WTC11 (cell line): Measurements from ENCODE around the gene ANK2. TPM values are rescaled to one million over a fixed set of nuclear protein-coding genes. Genes with fewer than 3 reads are reported as not detected.

ENCODE experiments used
- ATAC-seq: fragments of 200-7000 bp; cut with Tn5 transposase; 2 replicates; pipeline ENCODE4 v1.10.0; 2021; ENCODE audit warnings: mild to moderate bottlenecking, moderate library complexity
- CTCF ChIA-PET: fragments of 300-600 bp; sonication (Branson Sonifier 250); formaldehyde crosslinking; loops from one replicate; lab custom pipeline; 2021; ENCODE audit warnings: antibody characterized with exemption; lab: Charles Lee
- POLR2A ChIA-PET: fragments of 350-600 bp; sonication (Branson Sonifier 250); formaldehyde crosslinking; loops from one replicate; lab custom pipeline; 2021; ENCODE audit warnings: antibody characterized with exemption; lab: Charles Lee
- DNase-seq: peaks from one replicate; pipeline ENCODE4 v3.0.0; 2021; ENCODE audit warnings: low spot score
- H3K27ac Mint-ChIP-seq: 2 replicates; pipeline ENCODE4 v1.8.0; 2021; ENCODE audit warnings: mixed read lengths
- H3K27me3 Mint-ChIP-seq: 2 replicates; pipeline ENCODE4 v1.8.0; 2021; ENCODE audit warnings: low read depth, mild to moderate bottlenecking, moderate library complexity, mixed read lengths
- H3K36me3 Mint-ChIP-seq: 2 replicates; pipeline ENCODE4 v1.8.0; 2021; ENCODE audit warnings: mixed read lengths
- H3K4me1 Mint-ChIP-seq: 2 replicates; pipeline ENCODE4 v1.8.0; 2022; ENCODE audit warnings: mixed read lengths
- H3K4me3 Mint-ChIP-seq: 2 replicates; pipeline ENCODE4 v1.8.0; 2021; ENCODE audit warnings: mild to moderate bottlenecking, moderate library complexity, mixed read lengths
- H3K9me3 Mint-ChIP-seq: 2 replicates; pipeline ENCODE4 v1.8.0; 2021; ENCODE audit warnings: mixed read lengths
- ARID4B ChIP-seq: sonication (generic); formaldehyde crosslinking; IDR thresholded peaks from 2 replicates; pipeline ENCODE4 v1.8.0; 2023; ENCODE audit warnings: missing genetic modification reagents, mild to moderate bottlenecking, borderline replicate concordance
- CBFB ChIP-seq: sonication (generic); formaldehyde crosslinking; IDR thresholded peaks from 2 replicates; pipeline ENCODE4 v1.8.1; 2022; ENCODE audit warnings: mild to moderate bottlenecking, low read depth, missing genetic modification reagents
- CREB1 ChIP-seq: sonication (generic); formaldehyde crosslinking; IDR thresholded peaks from 2 replicates; pipeline ENCODE4 v1.8.0; 2023; ENCODE audit warnings: mild to moderate bottlenecking, missing genetic modification reagents
- E2F4 ChIP-seq: sonication (generic); formaldehyde crosslinking; IDR thresholded peaks from 2 replicates; pipeline ENCODE4 v1.8.1; 2022; ENCODE audit warnings: low read depth, mild to moderate bottlenecking, moderate library complexity, missing genetic modification reagents, borderline replicate concordance
- ETV6 ChIP-seq: sonication (generic); formaldehyde crosslinking; IDR thresholded peaks from 2 replicates; pipeline ENCODE4 v1.8.1; 2022; ENCODE audit warnings: mild to moderate bottlenecking, missing genetic modification reagents
- IRF1 ChIP-seq: sonication (generic); formaldehyde crosslinking; IDR thresholded peaks from 2 replicates; pipeline ENCODE4 v1.8.0; 2023; ENCODE audit warnings: missing genetic modification reagents
- IRF2 ChIP-seq: sonication (generic); formaldehyde crosslinking; IDR thresholded peaks from 2 replicates; pipeline ENCODE4 v1.8.0; 2022; ENCODE audit warnings: low read depth, missing genetic modification reagents, borderline replicate concordance
- RELA ChIP-seq: sonication (generic); formaldehyde crosslinking; IDR thresholded peaks from 2 replicates; pipeline ENCODE4 v1.8.1; 2022; ENCODE audit warnings: missing genetic modification reagents, mild to moderate bottlenecking, borderline replicate concordance
- SMAD4 ChIP-seq: sonication (generic); formaldehyde crosslinking; IDR thresholded peaks from 2 replicates; pipeline ENCODE4 v1.8.0; 2022; ENCODE audit warnings: mild to moderate bottlenecking, missing genetic modification reagents
- SOX15 ChIP-seq: fragments of 250-450 bp; sonication (Bioruptor Pico); IDR thresholded peaks from 2 replicates; pipeline ENCODE4 v1.9.0; 2021; ENCODE audit warnings: mild to moderate bottlenecking
- TCF7 ChIP-seq: sonication (generic); formaldehyde crosslinking; IDR thresholded peaks from 2 replicates; pipeline ENCODE4 v1.8.0; 2022; ENCODE audit warnings: mild to moderate bottlenecking, low read depth, missing genetic modification reagents, moderate library complexity
- ZBTB43 ChIP-seq: sonication (generic); formaldehyde crosslinking; IDR thresholded peaks from 2 replicates; pipeline ENCODE4 v1.8.1; 2023; ENCODE audit warnings: mild to moderate bottlenecking, missing genetic modification reagents
- ZNF219 ChIP-seq: sonication (generic); formaldehyde crosslinking; IDR thresholded peaks from 2 replicates; pipeline ENCODE4 v1.8.0; 2023; ENCODE audit warnings: missing genetic modification reagents, mild to moderate bottlenecking, borderline replicate concordance
- ZSCAN18 ChIP-seq: fragments of 250-450 bp; sonication (Bioruptor Pico); IDR thresholded peaks from 2 replicates; pipeline ENCODE4 v2.1.2; 2022; ENCODE audit warnings: mild to moderate bottlenecking, moderate library complexity
- total RNA-seq: library from RNA; stranded (reverse); gene quantifications from 3 replicates; pipeline ENCODE4 v1.2.3, GENCODE V29; 2021

ANK2 gene
- total RNA-seq, 1 experiment from 2014 or later: 27.9 TPM

- no peak overlapping the region for H3K27ac Mint-ChIP-seq
- DNase-seq (no peak), ATAC-seq (no peak)
- CTCF ChIA-PET: no interaction called here
- peaks cover 6% of the 10 kb centered on the region for H3K9me3 Mint-ChIP-seq
- H3K27me3 Mint-ChIP-seq: no peaks in the 10 kb centered on the region
- no peaks in the 10 kb centered on the region for H3K4me1 Mint-ChIP-seq
- no peak overlapping the region for H3K4me3 Mint-ChIP-seq
- POLR2A ChIA-PET: no interaction called here
- peaks cover 39% of the 10 kb centered on the region for H3K36me3 Mint-ChIP-seq
- TF ChIP-seq TCF7 (CRISPR knock-in tag): no peak
- TF ChIP-seq E2F4: no peak
- no peak for TF ChIP-seq ZBTB43 (CRISPR knock-in tag)
- no peak for TF ChIP-seq ETV6 (CRISPR knock-in tag)
- TF ChIP-seq ZNF219 (CRISPR knock-in tag): no peak
- TF ChIP-seq IRF1: no peak
- TF ChIP-seq CREB1: no peak
Measured at GRCh38 chr4:113375964-113376666, 326.7 kb downstream of the ANK2 start.

- ChIA-PET CTCF (no interaction called here), POLR2A (no interaction called here)
- peaks cover 35% of the 10 kb centered on the region for H3K36me3 Mint-ChIP-seq
Measured at GRCh38 chr4:113378836-113379235, 329.4 kb downstream of the ANK2 start.

More at GRCh38 chr4:113378836-113379235, 329.4 kb downstream of the ANK2 start:
- no peak overlapping the region for H3K27ac Mint-ChIP-seq
- DNase-seq (no peak), ATAC-seq (no peak)
- TF ChIP-seq ZSCAN18 (CRISPR knock-in tag): no peak
- no peak for TF ChIP-seq CBFB (CRISPR knock-in tag)
- no peak for TF ChIP-seq ARID4B (CRISPR knock-in tag)
- TF ChIP-seq SOX15: no peak
- TF ChIP-seq SMAD4: no peak
- TF ChIP-seq IRF2 (CRISPR knock-in tag): no peak
- TF ChIP-seq RELA (CRISPR knock-in tag): no peak
- peaks cover 6% of the 10 kb centered on the region for H3K9me3 Mint-ChIP-seq
- H3K4me1 Mint-ChIP-seq: no peaks in the 10 kb centered on the region
- H3K4me3 Mint-ChIP-seq: no peak overlapping the region
- no peaks in the 10 kb centered on the region for H3K27me3 Mint-ChIP-seq
